Pancreas (tissue), 10 donors: ENCODE measurements around the gene ATAT1. TPM values are rescaled to one million over a fixed set of nuclear protein-coding genes. Genes with fewer than 3 reads are reported as not detected.
A peak's percentile ranks its signal among the peaks of the same experiment; 100 is the strongest.

ENCODE experiments used
- ATAC-seq, 4 donors: fragments of 200-7000 bp; cut with Tn5 transposase; one replicate each; pipeline versions ENCODE4 v1.8.0 to v1.9.1; 2020; ENCODE audit warnings: mild to moderate bottlenecking in 4 of 4, moderate library complexity in 4 of 4
- DNase-seq, 6 donors: peaks; one replicate each; pipeline ENCODE4 v3.0.0-alpha.2; 2020
- FAIRE-seq: peaks from 2 replicates; lab custom pipeline; 2012; peaks lifted over from hg19 to GRCh38; lab: Jason Lieb, UNC
- H3K27ac ChIP-seq, 4 donors: fragments of 200-600 bp; sonication (generic); 1 replicate in 3 of 4; 2 replicates in 1 of 4; pipeline versions ENCODE4 v1.5.0 to v1.8.0; 2020
- H3K27me3 ChIP-seq, 4 donors: fragments of 200-600 bp; one replicate each; pipeline ENCODE4 v1.8.0; 2021
- H3K36me3 ChIP-seq, 3 donors: fragments of 200-600 bp; sonication (generic) in 1 of 3; one replicate each; pipeline versions ENCODE4 v1.5.0 to v1.8.0; 2020 to 2021
- H3K4me1 ChIP-seq, 3 donors: fragments of 200-600 bp; one replicate each; pipeline ENCODE4 v1.8.0; 2021
- H3K4me3 ChIP-seq, 4 donors: fragments of 200-600 bp; sonication (generic) in 2 of 4; one replicate each; pipeline versions ENCODE4 v1.5.0 to v1.8.0; 2020 to 2021
- H3K9me3 ChIP-seq, 4 donors: fragments of 200-600 bp; one replicate each; pipeline ENCODE4 v1.8.0; 2021
- CTCF ChIP-seq, 4 donors: fragments of 200-600 bp; sonication (generic) in 3 of 4; IDR thresholded peaks; one replicate each; pipeline versions ENCODE4 v1.5.0 to v1.8.0; 2021; ENCODE audit warnings: antibody characterized with exemption in 4 of 4
- WGBS, 2 donors: extraction: QIAGEN DNeasy Blood & Tissue Kit; methylation state at CpG; one replicate each; pipeline ENCODE4 v1.1.7; 2013; 5-methylcytosine and 5-hydroxymethylcytosine counted together
- intact Hi-C, 3 donors: fragments of 100-400 bp; cut with DNase I; formaldehyde crosslinking; loops; one replicate each; pipeline versions ENCODE4 v1.11.1 to v1.14.2; 2022
- polyA plus RNA-seq, 2 donors: library from polyadenylated mRNA; stranded (reverse); fragments of 200-250 nt; gene quantifications; one replicate each; pipeline ENCODE4 v1.2.3, GENCODE V29; 2013
- total RNA-seq, 6 donors: library from RNA; stranded (reverse); fragmentation: NEBNext Ultra II Directional in 4 of 6; extraction: Animal tissue kit (Norgen Biotek cat#: 25700) in 4 of 6; gene quantifications; one replicate each; pipeline versions ENCODE4 v1.2.1 to v1.2.4, GENCODE V29; 2021 to 2023
- donor health status: healthy with polysubstance abuse.
- donor health status: DM: no; HTN: no; CAD: no; lungs with moderate emphysema.
- donor health status: DM: no; HTN: no; CAD: no.
- donor health status: control.
- donor health status: control.
- donor health status: Bipolar disorder and iron deficiency.
- donor health status: DM: yes; HTN: yes; CAD: no.
- donor health status: DM: no; HTN: no; CAD: no.
- donor health status: DM: no; HTN: no; CAD: no.
- donor health status: DM: yes; HTN: yes; CAD: no.

ATAT1 gene
- total and polyA plus RNA-seq, 8 donors = 2.1 to 9.1 (median 3.6) TPM

GRCh38 chr6:30598912-30599624 is 27.6 kb upstream of the ATAT1 start:
- WGBS, 2 donors = 65 to 68% methylated on average over 12 of the region's 12 CpGs
- FAIRE-seq = no peak
- no peak for TF ChIP-seq CTCF (IDR thresholded peaks at IDR 0.05)
- no peak for DNase-seq
- H3K9me3 ChIP-seq = no peaks in the 10 kb centered on the region
- peaks cover 19 to 38% (median 32%) of the 10 kb centered on the region in 3 donors for H3K36me3 ChIP-seq
- H3K4me3 ChIP-seq = no peak overlapping the region
- ATAC-seq = peak in 2 of 4 donors; percentile 10 to 15
- intact Hi-C loops = no loop called here
- no peaks in the 10 kb centered on the region for H3K27me3 ChIP-seq
- H3K27ac ChIP-seq = no peak overlapping the region
- no peaks in the 10 kb centered on the region for H3K4me1 ChIP-seq

- Histone ChIP-seq H3K9me3 (no peaks in the 10 kb centered on the region), H3K36me3 (peaks cover 26 to 45% (median 39%) of the 10 kb centered on the region in 3 donors), H3K4me1 (no peaks in the 10 kb centered on the region), H3K27me3 (no peaks in the 10 kb centered on the region), H3K27ac (no peak overlapping the region), H3K4me3 (no peak overlapping the region)
- DNase-seq (no peak), FAIRE-seq (no peak), ATAC-seq (peak in 1 of 4 donors; percentile 4)
- intact Hi-C loops = no loop called here
- TF ChIP-seq CTCF (IDR thresholded peaks at IDR 0.05) = no peak
- 67 to 78% methylated on average over 13 of the region's 13 CpGs for WGBS, 2 donors
Measured at GRCh38 chr6:30599625-30600324, 26.9 kb upstream of the ATAT1 start.

GRCh38 chr6:30600451-30600961 is 26.2 kb upstream of the ATAT1 start:
- intact Hi-C loops = no loop called here
- Histone ChIP-seq H3K27me3 (no peaks in the 10 kb centered on the region), H3K9me3 (no peaks in the 10 kb centered on the region), H3K4me1 (no peaks in the 10 kb centered on the region), H3K36me3 (peaks cover 33 to 51% (median 46%) of the 10 kb centered on the region in 3 donors), H3K4me3 (no peak overlapping the region), H3K27ac (no peak overlapping the region)
- ATAC-seq = no peak
- 77 to 78% methylated on average over 10 of the region's 10 CpGs for WGBS, 2 donors
- no peak for TF ChIP-seq CTCF (IDR thresholded peaks at IDR 0.05)
- peak in 3 of 6 donors; percentile 69 to 81 (median 69) for DNase-seq
- no peak for FAIRE-seq

GRCh38 chr6:30601436-30601814 is 25.2 kb upstream of the ATAT1 start:
- H3K36me3 ChIP-seq = peaks cover 36 to 59% (median 56%) of the 10 kb centered on the region in 3 donors
- ATAC-seq (no peak), DNase-seq (no peak), FAIRE-seq (no peak)
- no peaks in the 10 kb centered on the region for H3K9me3 ChIP-seq
- H3K4me1 ChIP-seq = no peaks in the 10 kb centered on the region
- H3K27me3 ChIP-seq = no peaks in the 10 kb centered on the region
- no peak for TF ChIP-seq CTCF (IDR thresholded peaks at IDR 0.05)
- no peak overlapping the region for H3K4me3 ChIP-seq
- whole genome bisulfite sequencing, 2 donors = 68 to 69% methylated on average over 6 of the region's 6 CpGs
- intact Hi-C loops = no loop called here
- no peak overlapping the region for H3K27ac ChIP-seq
